Mucosa of descending colon (tissue), 3 donors: ENCODE measurements around the gene ARTN. TPM values are rescaled to one million over a fixed set of nuclear protein-coding genes. Genes with fewer than 3 reads are reported as not detected.

Experiments
- ATAC-seq: fragments of 200-7000 bp; cut with Tn5 transposase; one replicate; pipeline ENCODE4 v1.9.1; 2020; ENCODE audit warnings: mild to moderate bottlenecking, moderate library complexity
- DNase-seq, 3 donors: peaks; one replicate each; pipeline ENCODE4 v3.0.0-alpha.2; 2020
- H3K36me3 ChIP-seq: fragments of 200-600 bp; one replicate; pipeline ENCODE4 v1.8.0; 2021; ENCODE audit warnings: low read depth, mild to moderate bottlenecking
- H3K4me1 ChIP-seq: fragments of 200-600 bp; one replicate; pipeline ENCODE4 v1.8.0; 2021; ENCODE audit warnings: low read depth, mild to moderate bottlenecking
- H3K4me3 ChIP-seq: fragments of 200-600 bp; one replicate; pipeline ENCODE4 v1.8.0; 2021; ENCODE audit warnings: mild to moderate bottlenecking
- H3K9me3 ChIP-seq: fragments of 200-600 bp; one replicate; pipeline ENCODE4 v1.8.0; 2021; ENCODE audit warnings: mild to moderate bottlenecking
- intact Hi-C, 2 donors: fragments of 100-400 bp; cut with DNase I in 1 of 2; cut with micrococcal nuclease in 1 of 2; formaldehyde crosslinking; loops; one replicate each; pipeline versions ENCODE4 v1.11.0 to v1.11.1; 2022; cut with DNase I, micrococcal nuclease
- total RNA-seq, 3 donors: library from RNA; stranded (reverse); fragmentation: NEBNext Ultra II Directional in 2 of 3; extraction: Animal tissue kit (Norgen Biotek cat#: 25700) in 2 of 3; gene quantifications; one replicate each; pipeline versions ENCODE4 v1.2.1 to v1.2.4, GENCODE V29; 2021 to 2023
- TF ChIP-seq, protein P1 (sequence below): fragments of 200-600 bp; IDR thresholded peaks from one replicate; pipeline ENCODE4 v1.8.0; 2022; ENCODE audit warnings: antibody characterized with exemption, mild to moderate bottlenecking
- donor health status: DM: no; HTN: no; CAD: no; lungs with moderate emphysema.
- donor health status: DM: no; HTN: no; CAD: no.
- donor health status: DM: no; HTN: yes; CAD: no.

The ARTN gene
- total RNA-seq, 3 donors from 2014 or later, result 6.9 to 14.2 (median 7.4) TPM

DNA sequence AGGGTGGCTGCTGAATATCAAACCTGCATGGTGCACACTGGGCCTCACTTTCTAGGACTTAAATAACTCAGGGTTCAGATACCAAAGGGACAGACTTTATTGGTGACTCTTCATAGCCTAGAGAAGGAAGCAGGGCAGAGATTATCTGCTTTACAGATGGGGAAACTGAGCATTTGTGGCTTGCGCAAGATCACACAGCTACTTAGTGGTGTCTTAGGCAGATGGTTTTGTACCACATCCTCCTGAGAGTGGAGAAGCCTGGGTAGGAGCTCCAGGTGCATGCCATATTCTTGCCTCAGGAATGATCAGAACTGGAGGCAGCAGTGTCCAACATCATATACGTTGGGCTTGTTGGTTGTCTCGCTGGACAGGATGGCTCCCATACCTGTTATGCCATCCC, 29.4 kb downstream of the ARTN start:
- DNase-seq, result no peak

GRCh38 chr1:43963890-43964289, 30.3 kb downstream of the ARTN start:
- H3K36me3 ChIP-seq, result no peaks in the 10 kb centered on the region

More for the DNA sequence above, 29.4 kb downstream of the ARTN start:
- no peak overlapping the region for H3K4me3 ChIP-seq
- no peak for ATAC-seq
- intact Hi-C loops, result no loop called here
- TF ChIP-seq, protein P1, sequence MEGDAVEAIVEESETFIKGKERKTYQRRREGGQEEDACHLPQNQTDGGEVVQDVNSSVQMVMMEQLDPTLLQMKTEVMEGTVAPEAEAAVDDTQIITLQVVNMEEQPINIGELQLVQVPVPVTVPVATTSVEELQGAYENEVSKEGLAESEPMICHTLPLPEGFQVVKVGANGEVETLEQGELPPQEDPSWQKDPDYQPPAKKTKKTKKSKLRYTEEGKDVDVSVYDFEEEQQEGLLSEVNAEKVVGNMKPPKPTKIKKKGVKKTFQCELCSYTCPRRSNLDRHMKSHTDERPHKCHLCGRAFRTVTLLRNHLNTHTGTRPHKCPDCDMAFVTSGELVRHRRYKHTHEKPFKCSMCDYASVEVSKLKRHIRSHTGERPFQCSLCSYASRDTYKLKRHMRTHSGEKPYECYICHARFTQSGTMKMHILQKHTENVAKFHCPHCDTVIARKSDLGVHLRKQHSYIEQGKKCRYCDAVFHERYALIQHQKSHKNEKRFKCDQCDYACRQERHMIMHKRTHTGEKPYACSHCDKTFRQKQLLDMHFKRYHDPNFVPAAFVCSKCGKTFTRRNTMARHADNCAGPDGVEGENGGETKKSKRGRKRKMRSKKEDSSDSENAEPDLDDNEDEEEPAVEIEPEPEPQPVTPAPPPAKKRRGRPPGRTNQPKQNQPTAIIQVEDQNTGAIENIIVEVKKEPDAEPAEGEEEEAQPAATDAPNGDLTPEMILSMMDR, result no peak
- no peaks in the 10 kb centered on the region for H3K36me3 ChIP-seq
- no peaks in the 10 kb centered on the region for H3K9me3 ChIP-seq
- H3K4me1 ChIP-seq, result no peaks in the 10 kb centered on the region

GRCh38 chr1:43965316-43965715, 31.7 kb downstream of the ARTN start:
- H3K4me1 ChIP-seq, result peaks cover under 1% of the 10 kb centered on the region
- no peaks in the 10 kb centered on the region for H3K9me3 ChIP-seq
- H3K4me3 ChIP-seq, result no peak overlapping the region
- ATAC-seq (no peak), DNase-seq (no peak)
- no peaks in the 10 kb centered on the region for H3K36me3 ChIP-seq
- TF ChIP-seq, protein P1, result no peak
- intact Hi-C loops, result no loop called here

More at GRCh38 chr1:43963890-43964289, 30.3 kb downstream of the ARTN start:
- intact Hi-C loops, result no loop called here
- TF ChIP-seq, protein P1, result no peak
- no peak for DNase-seq
- Histone ChIP-seq H3K4me1 (no peaks in the 10 kb centered on the region), H3K9me3 (no peaks in the 10 kb centered on the region), H3K4me3 (no peak overlapping the region)
- ATAC-seq, result no peak

DNA sequence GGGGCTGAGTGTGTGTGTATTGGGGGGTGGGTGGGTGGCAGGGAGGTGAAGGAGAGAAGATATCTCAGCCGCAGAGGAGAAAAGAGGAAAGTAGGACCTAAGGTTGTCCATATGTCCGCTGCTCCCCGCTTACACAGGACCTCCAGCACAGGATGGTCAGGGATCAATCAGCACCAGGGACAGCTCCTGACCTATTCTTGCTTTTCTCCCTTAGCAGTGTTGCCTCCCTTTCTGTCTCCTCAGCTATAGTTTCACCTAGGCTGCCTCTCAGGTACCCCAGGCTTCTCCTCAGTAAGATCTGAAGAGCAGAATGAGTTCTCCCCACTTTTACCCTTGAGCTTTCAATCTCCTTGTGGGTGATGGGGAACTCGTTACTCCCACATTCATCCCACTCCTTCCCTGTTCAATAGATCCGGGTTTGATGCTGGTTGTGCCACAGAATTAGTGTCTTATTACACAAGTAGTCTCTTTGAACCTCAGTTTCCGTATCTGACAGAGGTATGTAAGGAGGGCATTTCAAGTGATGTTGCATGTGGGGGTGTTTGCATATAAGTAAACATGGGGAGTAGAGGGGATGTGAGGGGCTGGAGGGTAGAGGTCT, 34.8 kb downstream of the ARTN start:
- Histone ChIP-seq H3K4me3 (no peak overlapping the region), H3K4me1 (peaks cover 10% of the 10 kb centered on the region), H3K36me3 (no peaks in the 10 kb centered on the region), H3K9me3 (no peaks in the 10 kb centered on the region)
- ATAC-seq, result no peak
- TF ChIP-seq, protein P1, result no peak
- peak in 1 of 3 donors; percentile 58 for DNase-seq
- intact Hi-C loops, result no loop called here

GRCh38 chr1:43969416-43969745, 35.8 kb downstream of the ARTN start:
- Histone ChIP-seq H3K4me1 (peaks cover 19% of the 10 kb centered on the region), H3K9me3 (no peaks in the 10 kb centered on the region), H3K36me3 (no peaks in the 10 kb centered on the region), H3K4me3 (peak overlapping the region; percentile 36)
- DNase-seq (no peak), ATAC-seq (no peak)
- TF ChIP-seq, protein P1, result no peak
- intact Hi-C loops, result no loop called here
